MV-4-11 (cell line): ENCODE data around the gene PSMA7.

Source experiments
- DNase-seq: peaks from one replicate; lab custom pipeline; 2025; lab: John Stamatoyannopoulos, UW

The PSMA7 gene

DNA sequence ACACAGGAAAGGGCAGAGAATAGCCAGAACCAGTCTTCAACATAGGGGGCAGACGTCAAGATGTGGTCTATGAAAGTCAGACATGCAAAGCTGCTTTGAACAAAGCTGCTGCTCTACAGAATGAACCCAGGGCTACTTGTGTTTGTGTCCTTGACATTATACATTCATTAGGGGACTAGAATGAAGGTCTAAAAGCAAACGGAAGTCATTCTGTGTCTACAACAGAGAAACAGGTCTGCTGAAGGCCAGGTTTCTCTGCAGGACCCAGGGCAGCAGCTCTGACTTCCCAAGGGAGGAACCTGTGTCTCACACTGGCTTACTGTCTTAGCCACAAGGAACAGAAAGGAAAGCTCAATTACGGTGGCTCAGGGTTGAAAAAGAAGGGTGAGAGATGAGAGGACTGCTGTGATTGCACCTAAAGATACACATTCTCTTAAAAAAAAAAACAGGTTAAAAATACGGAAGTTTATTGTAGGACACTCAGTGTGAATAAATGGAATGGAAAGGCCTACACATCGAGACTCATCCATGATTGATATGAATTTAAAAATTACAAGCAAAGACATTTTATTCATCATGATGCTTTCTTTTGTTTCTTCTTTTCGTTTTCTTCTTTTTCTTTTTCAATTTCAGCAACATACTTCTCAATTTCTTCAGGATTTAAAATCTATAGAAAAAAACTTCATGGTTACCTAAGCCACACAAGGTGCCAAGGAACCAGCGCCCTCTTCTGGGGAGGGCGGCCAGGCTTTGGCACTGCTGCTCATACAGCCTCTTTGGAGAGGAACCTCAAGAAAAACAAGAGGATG lies 6.7 kb downstream of the PSMA7 start:
- peak; percentile 71 for DNase-seq

DNA sequence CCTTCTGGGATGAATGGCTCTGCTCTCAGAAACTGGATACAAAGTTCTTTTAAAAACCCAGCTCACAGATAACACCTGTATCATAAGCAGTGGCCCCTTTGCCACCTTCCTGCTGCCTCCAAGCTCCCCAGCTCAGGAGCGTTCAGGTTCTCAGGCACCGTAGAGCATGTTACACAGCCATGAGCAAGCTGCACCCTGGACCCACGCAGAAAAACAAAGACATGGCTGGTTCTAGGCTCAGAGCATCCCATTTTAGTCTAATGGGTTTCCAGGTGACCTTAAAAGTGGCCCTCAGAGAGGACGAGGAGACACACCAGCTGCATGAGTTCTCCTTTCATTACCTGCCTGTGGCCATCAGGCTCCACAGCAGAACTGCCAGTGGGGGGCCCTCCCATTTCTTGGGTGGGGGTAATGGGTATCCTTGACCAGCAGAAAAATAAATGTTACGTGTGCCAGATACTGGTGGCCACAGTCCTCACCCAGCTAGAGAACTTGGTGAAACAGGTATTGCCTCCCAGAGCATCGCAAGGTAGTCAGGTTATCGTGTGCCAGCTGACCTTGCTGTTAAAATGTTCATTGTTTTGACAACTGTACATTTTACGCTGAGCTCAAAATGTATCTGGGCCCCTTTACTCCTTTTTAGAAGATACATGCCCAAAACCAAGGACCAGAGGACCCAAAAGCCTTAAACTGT lies 7.5 kb downstream of the PSMA7 start:
- DNase-seq: no peak

DNA sequence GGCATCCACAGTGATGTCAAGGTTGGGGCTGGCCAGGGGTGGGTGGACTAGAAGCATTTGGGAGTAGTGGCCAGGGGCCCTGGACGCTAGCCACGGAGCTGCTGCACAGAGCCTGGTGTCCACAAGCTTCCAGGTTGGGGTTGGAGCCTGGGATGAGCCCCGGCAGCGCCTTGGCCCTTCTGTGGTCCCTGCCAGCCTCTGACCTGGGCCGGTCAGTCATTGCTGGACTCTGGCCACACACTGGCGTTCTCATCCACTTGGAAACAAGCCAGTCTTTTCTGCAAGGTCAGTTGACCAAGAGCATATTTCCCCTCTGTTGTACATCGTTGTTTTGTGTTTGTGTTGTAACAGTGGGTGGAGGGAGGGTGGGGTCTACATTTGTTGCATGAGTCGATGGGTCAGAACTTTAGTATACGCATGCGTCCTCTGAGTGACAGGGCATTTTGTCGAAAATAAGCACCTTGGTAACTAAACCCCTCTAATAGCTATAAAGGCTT lies 8.4 kb downstream of the PSMA7 start:
- no peak for DNase-seq

DNA sequence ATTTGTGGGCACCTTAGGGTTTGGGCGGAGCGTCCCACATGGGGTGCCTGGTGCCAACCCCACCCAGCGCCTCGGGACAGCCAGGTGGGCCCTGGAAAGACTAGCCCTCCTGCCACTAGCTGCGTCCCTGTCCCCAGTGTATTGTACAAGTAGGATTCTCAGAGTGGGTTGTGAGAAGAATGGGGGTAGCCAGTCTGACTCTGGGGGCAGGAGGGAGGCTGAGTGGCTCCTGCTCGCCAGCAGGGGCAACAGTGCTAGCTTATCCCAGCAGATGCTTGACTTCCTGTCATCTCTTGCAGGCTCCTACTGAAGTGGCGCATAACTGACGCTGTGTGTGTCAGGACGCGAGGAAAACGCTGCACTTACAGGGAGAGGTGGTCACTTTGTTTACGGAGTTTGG lies 9.3 kb downstream of the PSMA7 start:
- DNase-seq: no peak

DNA sequence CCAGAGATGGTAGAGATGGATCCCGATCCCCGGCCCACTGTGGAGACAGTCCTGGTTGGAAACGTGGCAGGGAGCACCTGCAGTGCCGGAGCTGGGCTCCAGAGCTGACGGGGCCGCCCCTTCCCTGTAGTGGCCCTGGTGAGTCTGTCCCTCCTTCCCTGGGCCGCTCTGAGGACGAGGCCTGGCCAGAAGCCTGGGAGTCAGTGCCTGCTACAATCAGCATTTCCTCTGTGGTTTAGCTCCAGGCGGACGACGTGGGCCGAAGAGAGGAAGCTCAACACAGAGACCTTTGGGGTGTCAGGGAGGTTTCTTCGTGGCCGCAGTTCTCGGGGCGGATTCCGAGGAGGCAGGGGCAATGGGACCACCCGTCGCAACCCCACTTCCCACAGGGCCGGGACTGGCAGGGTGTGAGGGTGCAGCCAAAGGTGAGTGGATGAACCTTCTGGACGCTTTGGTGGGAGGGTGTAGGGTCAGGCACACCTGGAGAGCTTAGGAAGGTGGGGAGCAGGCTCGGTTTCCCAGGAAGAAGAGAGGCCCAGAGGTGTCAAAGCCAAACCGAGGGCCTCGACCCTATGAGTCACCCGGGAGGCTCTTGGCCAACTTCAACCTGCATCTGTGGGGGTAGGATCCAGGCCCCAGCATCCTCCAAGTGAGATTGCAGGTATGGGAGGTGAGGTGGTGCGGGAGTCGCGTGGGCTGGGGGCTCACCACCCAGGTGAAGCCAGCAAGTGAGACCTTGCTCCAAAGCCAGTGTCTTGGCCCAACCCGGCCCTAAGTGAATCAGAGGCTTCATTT lies 9.9 kb downstream of the PSMA7 start:
- peak; percentile 22 for DNase-seq

DNA sequence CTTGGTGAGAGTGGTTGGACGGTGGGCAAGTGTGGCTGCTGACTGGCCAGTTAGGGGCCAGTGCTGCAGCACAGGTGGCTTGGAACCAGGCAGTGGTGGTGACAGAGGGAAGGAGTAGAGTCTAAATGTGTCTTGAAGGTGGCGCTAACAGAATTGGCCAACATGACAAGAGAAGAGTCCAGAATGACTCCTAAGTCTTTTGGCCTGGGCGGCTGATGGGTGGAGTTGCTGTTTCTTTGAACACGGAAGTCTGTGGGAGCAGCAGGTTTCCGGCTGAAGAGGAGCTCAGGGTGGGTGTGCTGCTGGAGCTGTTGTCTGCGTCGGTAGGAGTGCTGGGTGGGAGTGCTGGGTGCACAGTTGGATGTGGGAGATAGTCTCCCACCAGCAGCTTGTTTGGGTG lies 10.8 kb downstream of the PSMA7 start:
- peak; percentile 62 for DNase-seq

DNA sequence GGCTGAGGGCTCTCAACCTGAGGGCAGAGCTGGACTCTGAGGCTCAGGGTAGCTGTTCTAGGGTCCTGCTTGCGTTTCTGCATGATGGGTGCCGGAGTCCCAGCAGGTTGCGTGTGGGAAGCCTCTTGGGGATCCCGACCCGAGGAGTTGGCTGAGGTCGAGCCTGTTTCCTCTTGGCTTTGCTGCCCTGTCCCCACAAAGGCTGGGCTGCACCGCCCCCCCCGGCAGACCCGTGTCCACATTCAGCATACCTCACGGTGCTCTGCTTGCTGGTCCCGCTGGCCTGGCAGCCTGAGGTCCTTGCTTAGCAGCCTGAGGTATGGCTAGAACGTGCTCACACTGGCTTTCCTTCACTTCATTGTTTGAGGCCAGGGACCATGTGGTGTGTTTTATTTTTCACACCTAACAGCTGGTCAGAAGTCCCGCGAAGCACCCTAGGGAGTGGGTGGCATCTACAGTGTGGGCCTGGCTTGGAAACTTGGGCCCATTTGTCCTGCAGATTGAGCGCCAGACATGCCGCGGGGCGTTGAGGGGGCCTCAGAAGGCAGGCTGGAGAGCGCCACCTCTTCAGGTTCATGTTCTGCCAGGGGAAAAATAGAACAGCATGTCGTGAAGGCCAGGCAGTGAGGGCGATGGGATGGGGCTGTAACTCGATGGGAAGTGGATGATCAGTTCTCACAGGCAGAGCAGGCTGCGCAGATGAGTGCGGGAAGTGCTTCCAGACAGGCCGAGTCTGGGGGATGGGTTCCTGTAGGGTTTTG lies 11.5 kb downstream of the PSMA7 start:
- no peak for DNase-seq

DNA sequence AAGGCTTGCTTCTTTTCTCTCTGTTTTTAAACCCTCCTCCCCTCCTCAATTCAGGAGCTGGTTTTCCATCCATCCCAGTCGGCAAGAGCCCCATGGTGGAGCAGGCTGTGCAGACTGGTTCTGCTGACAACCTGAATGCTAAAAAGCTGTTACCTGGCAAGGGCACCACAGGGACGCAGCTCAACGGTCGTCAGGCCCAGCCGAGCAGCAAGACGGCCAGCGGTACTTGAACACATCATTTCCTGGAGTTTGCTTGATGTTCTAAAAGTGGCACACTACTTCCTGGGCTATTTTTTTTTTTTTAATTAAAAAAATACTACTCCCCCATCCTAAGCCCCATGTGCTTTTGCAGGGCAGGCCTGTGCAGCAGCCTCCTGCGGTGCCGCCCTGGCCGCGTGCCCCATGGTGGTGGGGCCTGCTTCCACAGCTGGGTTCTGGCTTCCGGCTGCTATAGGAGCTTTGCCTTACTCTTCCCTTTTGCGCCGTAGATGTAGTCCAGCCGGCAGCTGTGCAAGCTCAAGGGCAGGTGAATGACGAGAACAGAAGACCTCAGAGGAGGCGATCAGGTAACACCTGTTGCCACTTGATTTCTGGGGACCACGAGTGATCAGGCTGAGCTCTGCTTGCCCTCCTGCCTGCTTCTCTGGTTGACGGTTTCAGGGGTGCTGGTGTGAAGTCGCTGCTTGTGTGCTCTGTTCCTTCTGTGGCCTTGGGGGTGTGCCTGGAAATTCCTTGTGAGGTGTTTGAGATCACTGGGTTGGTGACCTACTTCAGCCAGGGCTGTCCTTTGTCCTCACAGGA lies 13.3 kb downstream of the PSMA7 start:
- DNase-seq: no peak

DNA sequence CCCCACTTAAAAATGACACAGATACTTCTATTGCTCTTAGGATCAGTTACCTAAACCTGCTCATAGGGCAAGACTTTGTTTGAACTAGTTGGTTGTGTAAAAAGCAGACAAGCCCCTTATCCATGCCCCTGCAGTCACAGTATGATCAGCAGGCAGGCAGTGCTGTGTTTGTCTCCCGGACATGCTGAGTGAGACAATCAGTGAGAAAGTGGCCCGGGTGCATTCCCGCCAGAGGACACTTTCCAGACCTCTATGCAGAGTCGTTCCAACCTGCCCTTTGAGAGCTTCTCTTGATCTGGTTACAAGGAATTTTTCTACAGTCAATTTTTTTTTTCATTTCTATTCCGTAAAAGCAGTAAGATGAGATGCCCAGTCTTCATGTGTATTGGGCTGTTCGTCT lies 14.7 kb downstream of the PSMA7 start:
- DNase-seq: no peak

DNA sequence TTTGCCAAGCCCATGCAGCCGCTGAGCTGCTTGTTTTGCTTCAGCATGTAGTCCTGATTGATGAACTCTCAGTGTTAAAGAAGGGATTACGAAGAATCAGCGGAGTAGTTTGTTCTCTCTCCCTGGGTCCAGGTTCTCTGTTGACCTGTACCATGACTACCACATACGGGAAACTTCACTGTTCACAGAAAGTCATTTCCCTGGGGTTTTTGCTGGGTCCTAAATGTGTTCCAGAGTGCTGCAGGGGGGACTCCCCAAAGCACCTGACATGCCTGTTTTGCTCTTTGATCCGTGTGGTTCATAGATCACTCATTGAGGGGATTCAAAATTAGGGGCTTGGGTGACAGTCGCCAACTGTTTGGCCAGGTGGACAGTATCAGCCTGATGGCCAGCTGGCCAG lies 15.4 kb downstream of the PSMA7 start:
- DNase-seq: no peak

DNA sequence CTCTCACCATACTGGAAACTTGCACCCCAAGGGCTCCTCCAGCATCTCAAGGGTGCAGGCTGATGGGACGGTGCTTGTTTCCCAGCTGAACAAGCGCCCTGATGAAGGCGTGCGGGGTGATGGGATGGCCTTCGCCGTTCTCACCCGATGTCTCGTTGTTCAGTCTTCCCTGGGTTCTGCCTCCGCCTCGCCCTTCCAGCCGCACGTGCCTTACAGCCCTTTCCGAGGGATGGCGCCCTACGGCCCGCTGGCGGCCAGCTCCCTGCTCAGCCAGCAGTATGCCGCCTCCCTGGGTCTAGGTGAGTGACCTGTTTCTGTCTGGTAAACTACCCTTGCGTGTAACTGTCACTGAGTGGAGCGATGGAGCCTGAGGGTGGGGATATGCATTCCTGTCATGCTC lies 17.1 kb downstream of the PSMA7 start:
- DNase-seq: no peak

DNA sequence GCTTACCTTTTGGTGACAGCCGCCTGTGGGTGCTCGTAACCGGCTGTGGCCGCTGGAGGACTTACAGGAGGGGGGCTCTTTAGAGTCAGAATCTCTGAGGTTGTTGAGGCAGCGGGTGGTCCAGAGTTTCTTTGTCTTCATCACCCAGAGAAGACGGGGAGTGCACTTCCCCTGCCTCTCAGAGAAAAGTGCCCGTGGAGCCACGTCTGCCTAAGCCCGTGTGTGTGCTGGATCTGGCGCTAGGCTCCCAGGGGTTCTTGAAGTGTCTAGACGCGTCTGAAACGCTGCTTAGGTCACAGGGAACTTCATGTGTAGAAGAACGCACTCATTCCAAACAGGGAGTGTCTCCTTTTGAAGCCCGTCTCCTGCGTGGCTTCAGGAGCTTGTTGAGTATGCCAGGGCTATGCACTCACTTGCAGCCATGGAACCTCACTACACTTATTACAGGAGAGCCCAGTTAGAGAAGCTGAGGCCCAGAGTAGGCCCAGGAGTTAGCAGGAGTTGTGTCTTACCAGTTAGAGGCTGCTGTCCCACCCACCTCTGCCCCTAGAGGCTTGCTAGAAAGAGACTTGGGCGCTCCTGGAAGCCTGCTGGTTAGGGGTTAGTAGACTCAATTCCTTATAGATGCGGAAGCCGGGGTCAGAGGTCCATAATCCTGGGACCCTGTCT lies 19.6 kb downstream of the PSMA7 start:
- DNase-seq: no peak

DNA sequence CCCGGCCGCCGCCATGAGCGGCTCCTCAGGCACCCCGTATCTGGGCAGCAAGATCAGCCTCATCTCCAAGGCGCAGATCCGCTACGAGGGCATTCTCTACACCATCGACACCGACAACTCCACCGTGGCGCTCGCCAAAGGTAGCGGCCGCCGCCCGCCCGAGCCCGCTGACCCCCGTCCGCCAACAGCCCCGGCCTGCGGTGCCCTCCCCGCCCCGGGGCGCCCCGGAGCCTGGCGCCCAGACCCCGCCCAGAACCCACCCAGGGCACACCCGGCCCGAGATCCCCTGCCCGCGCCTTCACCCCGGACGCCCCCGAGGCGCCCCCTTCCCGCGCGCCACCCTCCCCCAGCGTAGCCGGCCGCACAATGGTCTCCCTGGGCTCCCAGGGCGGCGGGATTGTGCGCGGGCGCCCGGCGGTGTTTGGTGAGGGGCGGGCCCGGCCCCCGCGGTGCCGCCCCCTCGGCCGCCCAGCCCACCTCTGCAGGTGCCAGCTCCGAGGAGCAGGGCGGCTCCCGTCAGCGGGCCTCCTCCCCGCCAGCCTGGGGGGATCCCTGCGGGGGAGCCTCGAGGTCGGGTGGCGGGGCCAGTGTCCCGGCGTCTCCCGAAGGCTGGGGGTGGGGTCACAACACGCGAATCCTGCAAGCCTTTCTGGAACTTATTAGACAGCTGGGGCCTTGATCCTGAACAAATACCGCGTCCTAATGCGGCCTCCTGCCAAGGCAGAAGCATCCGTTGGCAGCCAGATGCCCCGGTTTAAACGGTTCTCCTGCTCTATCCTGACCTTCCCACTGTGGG lies 20.3 kb downstream of the PSMA7 start:
- no peak for DNase-seq

DNA sequence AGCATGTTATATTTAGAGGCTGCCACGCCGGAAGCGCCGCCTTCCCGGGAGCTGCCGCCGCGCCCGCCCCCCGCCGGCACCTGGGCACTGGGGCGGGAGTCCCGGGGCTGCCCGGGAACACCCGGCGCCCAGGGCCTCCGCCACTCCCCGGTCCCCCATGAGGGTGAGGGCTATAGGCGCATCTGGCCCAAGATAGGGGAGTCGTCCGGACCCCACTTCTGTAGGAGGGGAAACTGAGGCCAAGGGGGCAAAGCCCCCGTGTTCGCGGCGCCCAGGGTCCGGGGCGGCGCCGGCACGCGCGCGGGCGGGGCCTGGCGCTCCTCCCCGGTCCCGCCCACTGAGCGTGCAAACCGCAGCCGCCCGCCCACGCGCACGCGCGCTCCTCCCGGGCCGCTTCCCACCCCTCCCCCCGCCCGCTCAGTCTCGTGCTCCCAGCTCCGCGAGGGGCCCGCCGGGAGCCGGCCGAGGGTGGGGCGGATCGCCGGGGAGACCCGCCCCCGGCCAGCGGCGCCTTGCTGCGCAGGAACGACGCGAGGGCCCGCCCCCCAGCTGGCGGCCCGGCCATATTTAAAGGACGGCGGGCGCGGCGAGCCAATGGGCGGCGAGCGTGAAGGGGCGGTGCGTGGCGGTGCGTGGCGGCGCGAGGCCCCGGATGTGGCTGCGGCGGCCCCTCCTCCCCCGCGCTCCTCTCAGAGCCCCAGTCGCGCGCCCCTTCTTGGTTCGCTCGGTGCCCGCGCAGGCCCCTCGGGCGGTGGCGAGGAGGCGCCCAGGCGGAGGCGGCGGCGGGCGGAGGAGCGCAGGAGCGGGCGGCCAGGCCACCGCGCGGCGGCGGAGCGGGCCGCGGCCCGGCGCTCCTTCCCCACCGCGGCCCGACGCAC lies 21.2 kb downstream of the PSMA7 start, which contains the start of gene LSM14B:
LSM14B (plus strand) TSS at position 700 of the 878 bp plus-strand sequence. CDS start 192 bp downstream, outside the sequence.
- peak; percentile 92 for DNase-seq

DNA sequence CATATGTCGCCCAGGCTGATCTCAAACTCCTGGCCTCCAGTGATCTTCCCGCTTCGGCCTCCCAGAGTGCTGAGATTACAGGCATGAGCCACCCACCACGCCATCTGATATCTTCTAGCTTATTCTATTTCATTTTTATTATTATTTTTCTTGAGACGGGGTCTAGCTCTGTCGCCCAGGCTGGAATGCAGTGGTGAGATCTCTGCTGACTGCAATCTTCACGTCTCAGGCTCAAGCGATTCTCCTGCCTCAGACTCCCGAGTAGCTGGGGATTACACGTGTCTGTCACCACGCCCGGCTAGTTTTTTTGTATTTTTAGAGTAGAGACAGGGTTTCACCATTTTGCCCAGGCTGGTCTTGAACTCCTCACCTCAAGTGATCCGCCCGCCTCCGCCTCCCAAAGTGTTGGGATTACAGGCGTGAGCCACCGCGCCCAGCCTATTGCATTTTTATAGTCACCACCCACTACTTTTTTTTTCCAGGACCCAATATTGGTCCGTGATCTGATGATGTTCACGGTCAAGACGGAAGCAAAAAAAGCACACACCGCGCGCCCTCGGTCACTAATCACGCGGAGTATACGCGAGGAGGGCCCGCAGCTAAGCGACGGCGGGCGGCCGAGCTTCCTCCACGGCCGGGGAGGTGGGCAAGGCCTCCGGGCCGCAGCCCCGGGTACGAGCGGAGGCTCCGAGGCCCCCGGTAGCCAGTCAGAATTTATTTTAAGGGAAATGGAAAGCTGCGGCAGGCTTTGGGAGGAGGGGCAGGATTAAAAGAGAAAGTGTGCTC lies 22.0 kb downstream of the PSMA7 start:
- peak; percentile 85 for DNase-seq

DNA sequence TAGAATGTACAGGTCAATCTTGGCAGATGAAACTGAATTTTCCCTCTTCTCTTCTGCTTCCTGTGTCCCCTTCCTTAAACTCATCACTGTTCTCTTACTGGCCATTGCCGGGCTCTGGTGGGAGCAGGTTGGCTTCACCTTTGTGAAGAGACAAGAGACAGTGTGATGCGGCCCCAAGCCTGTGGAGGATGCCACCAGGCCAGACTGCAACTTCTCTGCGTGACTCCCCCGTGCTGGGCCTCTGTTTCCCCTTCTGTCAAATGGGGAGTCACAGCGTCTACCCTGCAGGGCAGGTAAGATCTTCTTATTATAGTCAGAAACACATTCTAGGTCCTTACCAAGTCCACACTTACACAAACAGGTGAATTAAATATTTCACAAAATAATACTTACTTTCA lies 22.8 kb downstream of the PSMA7 start:
- no peak for DNase-seq

DNA sequence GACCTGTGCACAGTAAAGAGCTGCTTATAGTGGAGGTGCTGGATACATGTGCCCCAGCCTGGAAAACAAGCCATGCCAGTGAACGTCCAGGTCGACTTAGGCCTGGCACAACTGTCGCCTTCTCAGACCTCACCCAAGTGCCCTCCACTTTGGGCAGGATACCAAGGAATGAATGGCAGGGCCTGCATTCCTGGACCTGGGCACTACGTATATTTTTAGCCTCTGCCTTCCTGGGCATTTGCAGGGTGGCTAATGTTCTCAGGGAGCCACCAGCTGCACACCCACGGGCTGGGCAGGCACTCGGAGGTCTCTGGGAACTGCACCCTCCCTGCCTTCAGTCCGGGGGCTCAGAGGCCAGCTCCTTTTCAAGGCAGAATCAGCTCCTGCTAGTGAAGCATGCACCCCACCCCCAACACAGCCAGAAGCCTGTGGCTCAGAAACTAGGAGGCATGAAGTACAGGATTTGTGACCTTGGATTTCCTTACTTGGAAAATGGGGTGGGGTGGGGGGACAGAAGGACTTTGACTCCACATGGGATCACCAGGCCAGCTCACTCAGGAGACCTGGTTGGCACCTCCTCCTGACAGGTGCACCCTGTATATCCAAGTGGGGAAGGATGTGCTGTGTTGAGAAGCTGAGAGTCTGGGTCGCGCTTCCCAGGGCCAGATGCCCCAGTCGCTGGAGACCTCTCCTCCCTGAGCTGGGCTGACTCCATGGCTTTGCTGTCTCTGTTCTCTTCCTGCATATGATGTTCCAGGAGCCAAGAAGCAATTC lies 23.4 kb downstream of the PSMA7 start:
- DNase-seq: no peak
